ENCODE data around the gene PRF1. TPM values are rescaled to one million over a fixed set of nuclear protein-coding genes. Genes with fewer than 3 reads are reported as not detected.

Gene PRF1
- total and polyA plus RNA-seq, 2 experiments from 2014 or later, result 0.13 TPM; not detected in 1

DNA sequence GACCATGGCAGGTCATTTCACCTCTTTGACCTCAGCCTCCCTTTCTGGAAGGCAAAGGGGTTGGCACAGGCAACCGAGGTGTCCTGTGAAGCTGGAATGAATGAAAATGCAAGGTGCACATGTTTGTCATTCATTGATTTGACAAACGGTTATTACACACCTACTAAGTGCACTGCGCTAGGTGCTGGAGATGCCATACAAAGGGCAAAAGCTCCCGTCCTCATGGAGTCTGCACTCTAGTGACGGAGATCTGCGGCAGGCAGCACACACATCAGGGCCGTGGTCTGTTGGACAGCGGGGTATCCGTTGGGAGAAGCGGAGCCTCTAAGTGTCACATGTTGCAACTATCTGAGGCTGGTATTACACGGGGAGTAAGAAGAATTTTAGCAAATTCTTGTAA, 44.2 kb downstream of the PRF1 start:
- peaks cover 25% of the 10 kb centered on the region for H3K4me1 Mint-ChIP-seq
- no peak overlapping the region for H3K4me3 Mint-ChIP-seq
- Histone ChIP-seq H3K4me2 (no peak overlapping the region), H3K9me2 (ENCODE audit: insufficient read depth) (no peaks in the 10 kb centered on the region), H3K4me3 (no peak overlapping the region), H3K79me2 (replicated peaks; ENCODE audit: insufficient read depth) (no peaks in the 10 kb centered on the region), H2AFZ (no peak overlapping the region), H3K36me3 (ENCODE audit: insufficient read depth) (no peaks in the 10 kb centered on the region), H4K20me1 (replicated peaks; ENCODE audit: insufficient read depth) (no peaks in the 10 kb centered on the region), H3K27ac (ENCODE audit: low read depth) (peak overlapping the region; percentile 55; the same call in 1 of the 2 replicates), H3F3A (replicated peaks; ENCODE audit: low read depth) (no peaks in the 10 kb centered on the region), H3K4me1 (ENCODE audit: insufficient read depth) (peaks cover 8% of the 10 kb centered on the region; the same call in 1 of the 2 replicates), H3K27me3 (ENCODE audit: insufficient read depth) (no peaks in the 10 kb centered on the region)
- H3K36me3 Mint-ChIP-seq (ENCODE audit: low read depth), result peaks cover 20% of the 10 kb centered on the region
- peaks cover 10% of the 10 kb centered on the region for H3K27me3 Mint-ChIP-seq (ENCODE audit: insufficient read depth, low read depth, poor library complexity)
- no peak overlapping the region for H3K27ac Mint-ChIP-seq
- ATAC-seq, result no peak
- TF ChIP-seq, protein P1, sequence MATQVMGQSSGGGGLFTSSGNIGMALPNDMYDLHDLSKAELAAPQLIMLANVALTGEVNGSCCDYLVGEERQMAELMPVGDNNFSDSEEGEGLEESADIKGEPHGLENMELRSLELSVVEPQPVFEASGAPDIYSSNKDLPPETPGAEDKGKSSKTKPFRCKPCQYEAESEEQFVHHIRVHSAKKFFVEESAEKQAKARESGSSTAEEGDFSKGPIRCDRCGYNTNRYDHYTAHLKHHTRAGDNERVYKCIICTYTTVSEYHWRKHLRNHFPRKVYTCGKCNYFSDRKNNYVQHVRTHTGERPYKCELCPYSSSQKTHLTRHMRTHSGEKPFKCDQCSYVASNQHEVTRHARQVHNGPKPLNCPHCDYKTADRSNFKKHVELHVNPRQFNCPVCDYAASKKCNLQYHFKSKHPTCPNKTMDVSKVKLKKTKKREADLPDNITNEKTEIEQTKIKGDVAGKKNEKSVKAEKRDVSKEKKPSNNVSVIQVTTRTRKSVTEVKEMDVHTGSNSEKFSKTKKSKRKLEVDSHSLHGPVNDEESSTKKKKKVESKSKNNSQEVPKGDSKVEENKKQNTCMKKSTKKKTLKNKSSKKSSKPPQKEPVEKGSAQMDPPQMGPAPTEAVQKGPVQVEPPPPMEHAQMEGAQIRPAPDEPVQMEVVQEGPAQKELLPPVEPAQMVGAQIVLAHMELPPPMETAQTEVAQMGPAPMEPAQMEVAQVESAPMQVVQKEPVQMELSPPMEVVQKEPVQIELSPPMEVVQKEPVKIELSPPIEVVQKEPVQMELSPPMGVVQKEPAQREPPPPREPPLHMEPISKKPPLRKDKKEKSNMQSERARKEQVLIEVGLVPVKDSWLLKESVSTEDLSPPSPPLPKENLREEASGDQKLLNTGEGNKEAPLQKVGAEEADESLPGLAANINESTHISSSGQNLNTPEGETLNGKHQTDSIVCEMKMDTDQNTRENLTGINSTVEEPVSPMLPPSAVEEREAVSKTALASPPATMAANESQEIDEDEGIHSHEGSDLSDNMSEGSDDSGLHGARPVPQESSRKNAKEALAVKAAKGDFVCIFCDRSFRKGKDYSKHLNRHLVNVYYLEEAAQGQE (IDR thresholded peaks at IDR 0.05; ENCODE audit: unreplicated experiment), result no peak
- TF ChIP-seq, protein P2, sequence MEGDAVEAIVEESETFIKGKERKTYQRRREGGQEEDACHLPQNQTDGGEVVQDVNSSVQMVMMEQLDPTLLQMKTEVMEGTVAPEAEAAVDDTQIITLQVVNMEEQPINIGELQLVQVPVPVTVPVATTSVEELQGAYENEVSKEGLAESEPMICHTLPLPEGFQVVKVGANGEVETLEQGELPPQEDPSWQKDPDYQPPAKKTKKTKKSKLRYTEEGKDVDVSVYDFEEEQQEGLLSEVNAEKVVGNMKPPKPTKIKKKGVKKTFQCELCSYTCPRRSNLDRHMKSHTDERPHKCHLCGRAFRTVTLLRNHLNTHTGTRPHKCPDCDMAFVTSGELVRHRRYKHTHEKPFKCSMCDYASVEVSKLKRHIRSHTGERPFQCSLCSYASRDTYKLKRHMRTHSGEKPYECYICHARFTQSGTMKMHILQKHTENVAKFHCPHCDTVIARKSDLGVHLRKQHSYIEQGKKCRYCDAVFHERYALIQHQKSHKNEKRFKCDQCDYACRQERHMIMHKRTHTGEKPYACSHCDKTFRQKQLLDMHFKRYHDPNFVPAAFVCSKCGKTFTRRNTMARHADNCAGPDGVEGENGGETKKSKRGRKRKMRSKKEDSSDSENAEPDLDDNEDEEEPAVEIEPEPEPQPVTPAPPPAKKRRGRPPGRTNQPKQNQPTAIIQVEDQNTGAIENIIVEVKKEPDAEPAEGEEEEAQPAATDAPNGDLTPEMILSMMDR (conservative IDR thresholded peaks at IDR 0.05; ENCODE audit: low read depth in 2 of 2), result no peak
- TF ChIP-seq, protein P3, sequence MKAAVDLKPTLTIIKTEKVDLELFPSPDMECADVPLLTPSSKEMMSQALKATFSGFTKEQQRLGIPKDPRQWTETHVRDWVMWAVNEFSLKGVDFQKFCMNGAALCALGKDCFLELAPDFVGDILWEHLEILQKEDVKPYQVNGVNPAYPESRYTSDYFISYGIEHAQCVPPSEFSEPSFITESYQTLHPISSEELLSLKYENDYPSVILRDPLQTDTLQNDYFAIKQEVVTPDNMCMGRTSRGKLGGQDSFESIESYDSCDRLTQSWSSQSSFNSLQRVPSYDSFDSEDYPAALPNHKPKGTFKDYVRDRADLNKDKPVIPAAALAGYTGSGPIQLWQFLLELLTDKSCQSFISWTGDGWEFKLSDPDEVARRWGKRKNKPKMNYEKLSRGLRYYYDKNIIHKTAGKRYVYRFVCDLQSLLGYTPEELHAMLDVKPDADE (IDR thresholded peaks at IDR 0.05), result no peak
- TF ChIP-seq POLR2AphosphoS5 (IDR thresholded peaks at IDR 0.05; ENCODE audit: low read depth) (no peak), CREB1 (CRISPR knock-in tag; IDR thresholded peaks at IDR 0.05; ENCODE audit: low read depth) (no peak), NANOG (IDR thresholded peaks at IDR 0.05; ENCODE audit: borderline replicate concordance) (no peak), EZH2 (IDR thresholded peaks at IDR 0.05; ENCODE audit: low read depth, unreplicated experiment) (no peak), ZNF114 (CRISPR knock-in tag; IDR thresholded peaks at IDR 0.05) (no peak), ZNF331 (CRISPR knock-in tag; IDR thresholded peaks at IDR 0.05; ENCODE audit: low read depth) (no peak), EZH2phosphoT487 (IDR thresholded peaks at IDR 0.05; ENCODE audit: unreplicated experiment) (no peak), STAT1 (IDR thresholded peaks at IDR 0.05; ENCODE audit: unreplicated experiment) (no peak), JUNB (IDR thresholded peaks at IDR 0.05; ENCODE audit: unreplicated experiment) (no peak)
- TF ChIP-seq, protein P4, sequence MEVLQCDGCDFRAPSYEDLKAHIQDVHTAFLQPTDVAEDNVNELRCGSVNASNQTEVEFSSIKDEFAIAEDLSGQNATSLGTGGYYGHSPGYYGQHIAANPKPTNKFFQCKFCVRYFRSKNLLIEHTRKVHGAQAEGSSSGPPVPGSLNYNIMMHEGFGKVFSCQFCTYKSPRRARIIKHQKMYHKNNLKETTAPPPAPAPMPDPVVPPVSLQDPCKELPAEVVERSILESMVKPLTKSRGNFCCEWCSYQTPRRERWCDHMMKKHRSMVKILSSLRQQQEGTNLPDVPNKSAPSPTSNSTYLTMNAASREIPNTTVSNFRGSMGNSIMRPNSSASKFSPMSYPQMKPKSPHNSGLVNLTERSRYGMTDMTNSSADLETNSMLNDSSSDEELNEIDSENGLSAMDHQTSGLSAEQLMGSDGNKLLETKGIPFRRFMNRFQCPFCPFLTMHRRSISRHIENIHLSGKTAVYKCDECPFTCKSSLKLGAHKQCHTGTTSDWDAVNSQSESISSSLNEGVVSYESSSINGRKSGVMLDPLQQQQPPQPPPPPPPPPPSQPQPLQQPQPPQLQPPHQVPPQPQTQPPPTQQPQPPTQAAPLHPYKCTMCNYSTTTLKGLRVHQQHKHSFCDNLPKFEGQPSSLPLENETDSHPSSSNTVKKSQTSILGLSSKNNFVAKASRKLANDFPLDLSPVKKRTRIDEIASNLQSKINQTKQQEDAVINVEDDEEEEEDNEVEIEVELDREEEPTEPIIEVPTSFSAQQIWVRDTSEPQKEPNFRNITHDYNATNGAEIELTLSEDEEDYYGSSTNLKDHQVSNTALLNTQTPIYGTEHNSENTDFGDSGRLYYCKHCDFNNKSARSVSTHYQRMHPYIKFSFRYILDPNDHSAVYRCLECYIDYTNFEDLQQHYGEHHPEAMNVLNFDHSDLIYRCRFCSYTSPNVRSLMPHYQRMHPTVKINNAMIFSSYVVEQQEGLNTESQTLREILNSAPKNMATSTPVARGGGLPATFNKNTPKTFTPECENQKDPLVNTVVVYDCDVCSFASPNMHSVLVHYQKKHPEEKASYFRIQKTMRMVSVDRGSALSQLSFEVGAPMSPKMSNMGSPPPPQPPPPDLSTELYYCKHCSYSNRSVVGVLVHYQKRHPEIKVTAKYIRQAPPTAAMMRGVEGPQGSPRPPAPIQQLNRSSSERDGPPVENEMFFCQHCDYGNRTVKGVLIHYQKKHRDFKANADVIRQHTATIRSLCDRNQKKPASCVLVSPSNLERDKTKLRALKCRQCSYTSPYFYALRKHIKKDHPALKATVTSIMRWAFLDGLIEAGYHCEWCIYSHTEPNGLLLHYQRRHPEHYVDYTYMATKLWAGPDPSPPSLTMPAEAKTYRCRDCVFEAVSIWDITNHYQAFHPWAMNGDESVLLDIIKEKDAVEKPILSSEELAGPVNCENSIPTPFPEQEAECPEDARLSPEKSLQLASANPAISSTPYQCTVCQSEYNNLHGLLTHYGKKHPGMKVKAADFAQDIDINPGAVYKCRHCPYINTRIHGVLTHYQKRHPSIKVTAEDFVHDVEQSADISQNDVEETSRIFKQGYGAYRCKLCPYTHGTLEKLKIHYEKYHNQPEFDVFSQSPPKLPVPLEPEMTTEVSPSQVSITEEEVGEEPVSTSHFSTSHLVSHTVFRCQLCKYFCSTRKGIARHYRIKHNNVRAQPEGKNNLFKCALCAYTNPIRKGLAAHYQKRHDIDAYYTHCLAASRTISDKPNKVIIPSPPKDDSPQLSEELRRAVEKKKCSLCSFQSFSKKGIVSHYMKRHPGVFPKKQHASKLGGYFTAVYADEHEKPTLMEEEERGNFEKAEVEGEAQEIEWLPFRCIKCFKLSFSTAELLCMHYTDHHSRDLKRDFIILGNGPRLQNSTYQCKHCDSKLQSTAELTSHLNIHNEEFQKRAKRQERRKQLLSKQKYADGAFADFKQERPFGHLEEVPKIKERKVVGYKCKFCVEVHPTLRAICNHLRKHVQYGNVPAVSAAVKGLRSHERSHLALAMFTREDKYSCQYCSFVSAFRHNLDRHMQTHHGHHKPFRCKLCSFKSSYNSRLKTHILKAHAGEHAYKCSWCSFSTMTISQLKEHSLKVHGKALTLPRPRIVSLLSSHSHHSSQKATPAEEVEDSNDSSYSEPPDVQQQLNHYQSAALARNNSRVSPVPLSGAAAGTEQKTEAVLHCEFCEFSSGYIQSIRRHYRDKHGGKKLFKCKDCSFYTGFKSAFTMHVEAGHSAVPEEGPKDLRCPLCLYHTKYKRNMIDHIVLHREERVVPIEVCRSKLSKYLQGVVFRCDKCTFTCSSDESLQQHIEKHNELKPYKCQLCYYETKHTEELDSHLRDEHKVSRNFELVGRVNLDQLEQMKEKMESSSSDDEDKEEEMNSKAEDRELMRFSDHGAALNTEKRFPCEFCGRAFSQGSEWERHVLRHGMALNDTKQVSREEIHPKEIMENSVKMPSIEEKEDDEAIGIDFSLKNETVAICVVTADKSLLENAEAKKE (CRISPR knock-in tag; IDR thresholded peaks at IDR 0.05), result no peak
- no peak for DNase-seq (ENCODE audit: low spot score)
- no peaks in the 10 kb centered on the region for H3K9me3 Mint-ChIP-seq
